H1 (cell line): ENCODE results near the gene SMOC2. TPM values are rescaled to one million over a fixed set of nuclear protein-coding genes. Genes with fewer than 3 reads are reported as not detected.

ENCODE experiments used
- SIN3A ChIP-seq, 2 experiments: IDR thresholded peaks in 1 of 2; conservative IDR thresholded peaks in 1 of 2; 2 replicates each; pipeline ENCODE4 v1.6.1; 2011 to 2012; ENCODE audit warnings: low read length in 2 of 2, improper control_type of control experiment in 1 of 2, low read depth in 1 of 2, mild to moderate bottlenecking in 1 of 2
- ZNF274 ChIP-seq: IDR thresholded peaks from 2 replicates; pipeline ENCODE4 v1.7.0; 2012; ENCODE audit warnings: low read length, borderline replicate concordance; ENCODE audit errors: extremely low read depth
- polyA plus RNA-seq, 7 experiments: library from polyadenylated mRNA; depleted of rRNA in 3 of 7; stranded (reverse) in 5 of 7; unstranded in 2 of 7; fragments of >200 nt in 5 of 7; fragments of 200-250 nt in 2 of 7; gene quantifications; 1 replicate in 5 of 7; 2 replicates in 1 of 7; 4 replicates in 1 of 7; pipeline versions ENCODE4 v1.2.1 to v1.2.3, GENCODE V29; 2011 to 2013; ENCODE audit warnings: missing spikeins in 2 of 7, mixed read lengths in 2 of 7
- total RNA-seq: library from RNA; stranded (reverse); fragmentation: NEBNext Ultra II Directional; extraction: Animal tissue kit (Norgen Biotek cat#: 25700); gene quantifications from 2 replicates; pipeline ENCODE4 v1.2.1, GENCODE V29; 2021

The SMOC2 gene
- total and polyA plus RNA-seq, 2 of the 8 experiments (the other 6 are each of a cell fraction or from before 2014, with no cell fraction given): 7.7 to 8.5 TPM

DNA sequence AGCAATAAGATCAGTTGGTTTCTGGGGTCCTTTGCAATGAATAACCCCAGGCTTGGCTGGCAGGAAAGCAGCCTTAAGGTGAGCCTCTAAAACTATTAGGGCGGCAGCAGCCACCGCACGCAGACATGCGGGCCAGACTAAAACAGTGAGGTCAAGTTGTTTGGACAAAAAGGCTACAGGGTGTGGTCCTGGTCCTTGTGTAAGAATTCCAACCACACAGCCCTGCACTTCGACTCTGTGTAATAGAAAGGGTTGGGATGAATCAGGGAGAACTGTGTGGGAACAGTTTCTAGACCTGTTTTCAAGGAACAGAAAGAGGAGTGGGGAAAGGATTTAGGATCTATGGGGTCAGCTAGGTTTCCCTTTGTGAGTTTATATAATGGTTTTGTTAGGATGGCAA, 237.6 kb downstream of the SMOC2 start (continued):
- TF ChIP-seq SIN3A (conservative IDR thresholded peaks at IDR 0.05 in 1 of 2, IDR thresholded peaks at IDR 0.05 in 1 of 2; ENCODE audit: low read depth in 1 of 2, low read length in 2 of 2) (no peak), ZNF274 (no peak)
